ENCODE results near the gene OLR1.

GRCh38 chr12:10213168-10214135 is 41.5 kb upstream of the OLR1 start:
- no peak for TF ChIP-seq CTCF (IDR thresholded peaks at IDR 0.05; ENCODE audit: insufficient read depth, low read depth, low read length)
- no peak for TF ChIP-seq EZH2 (IDR thresholded peaks at IDR 0.05; ENCODE audit: insufficient read depth, low read length)
